Umbilical cord (tissue), 2 donors: ENCODE data around the gene BACE2. TPM values are rescaled to one million over a fixed set of nuclear protein-coding genes. Genes with fewer than 3 reads are reported as not detected.

Experiments used
- DNase-seq: peaks from one replicate; pipeline ENCODE4 v3.0.0-alpha.2; 2015; ENCODE audit warnings: low spot score
- total RNA-seq: library from RNA; depleted of rRNA; stranded (reverse); fragments of >200 nt; gene quantifications from one replicate; pipeline ENCODE4 v1.2.3, GENCODE V29; 2014; ENCODE audit warnings: low replicate concordance; ENCODE audit not compliant: insufficient read depth

BACE2 gene
- total RNA-seq, 1 donor from 2014 or later, result 37.3 TPM

- no peak for DNase-seq
Observed at GRCh38 chr21:41148798-41149197, 19.2 kb upstream of the BACE2 start.

- DNase-seq, result no peak
Observed at GRCh38 chr21:41149199-41149598, 18.8 kb upstream of the BACE2 start.

DNA sequence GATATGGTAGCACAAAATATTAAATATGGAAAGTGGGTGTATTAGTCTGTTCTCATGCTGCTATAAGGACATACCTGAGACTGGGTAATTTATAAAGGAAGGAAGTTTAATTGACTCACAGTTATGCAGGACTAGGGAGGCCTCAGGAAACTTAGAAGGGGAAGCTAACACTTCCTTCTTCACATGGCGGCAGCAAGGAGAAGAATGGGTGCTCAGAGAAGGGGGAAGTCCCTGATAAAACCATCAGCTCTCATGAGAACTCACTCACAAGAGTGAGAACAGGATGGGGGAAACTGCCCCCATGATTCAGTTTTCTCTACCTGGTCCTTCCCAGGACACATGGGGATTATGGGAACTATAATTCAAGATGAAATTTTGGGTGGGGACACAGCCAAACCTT is 15.8 kb upstream of the BACE2 start:
- DNase-seq, result no peak

GRCh38 chr21:41153443-41153842 is 14.5 kb upstream of the BACE2 start:
- DNase-seq, result no peak

- DNase-seq, result no peak
Observed at GRCh38 chr21:41156142-41156541, 11.8 kb upstream of the BACE2 start.

DNA sequence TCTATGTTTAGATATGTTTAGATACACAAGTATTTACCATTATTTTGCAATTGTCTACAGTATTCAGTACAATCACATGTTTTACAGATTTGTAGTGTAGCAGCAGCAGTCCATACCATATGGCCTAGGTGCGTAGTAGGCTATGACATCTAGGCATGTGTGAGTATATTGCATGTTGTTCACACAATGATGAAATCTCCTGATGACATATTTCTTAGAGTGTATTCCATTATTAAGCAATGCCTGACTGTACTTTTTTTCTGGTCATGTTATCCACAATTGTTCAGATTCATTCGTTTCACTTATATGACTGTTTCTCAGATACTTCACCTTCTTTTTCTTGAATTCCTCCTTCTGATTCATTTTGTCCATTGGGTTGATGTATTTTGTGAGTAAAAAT is 9.9 kb upstream of the BACE2 start:
- DNase-seq, result no peak

- DNase-seq, result no peak
Observed at GRCh38 chr21:41160036-41160435, 7.9 kb upstream of the BACE2 start.

DNA sequence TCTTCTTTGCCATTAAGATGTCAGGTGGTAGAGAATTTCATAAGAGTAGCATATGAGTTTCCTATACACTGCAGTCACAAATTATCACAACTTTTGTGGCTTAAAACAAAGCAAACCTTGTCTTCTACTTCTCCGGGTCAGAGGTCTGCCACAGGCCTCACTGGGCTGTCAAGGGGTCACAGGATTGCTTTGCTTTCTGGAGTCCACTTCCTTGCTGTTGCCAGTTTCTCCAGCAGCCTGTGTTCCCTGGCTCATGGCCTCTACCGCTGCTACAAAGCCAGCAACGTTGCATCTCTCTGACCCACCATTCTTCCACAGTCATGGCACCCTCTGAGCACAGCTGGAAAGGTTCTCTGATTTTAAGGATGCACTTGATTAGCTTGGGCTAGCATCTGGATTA is 6.5 kb upstream of the BACE2 start:
- no peak for DNase-seq

DNA sequence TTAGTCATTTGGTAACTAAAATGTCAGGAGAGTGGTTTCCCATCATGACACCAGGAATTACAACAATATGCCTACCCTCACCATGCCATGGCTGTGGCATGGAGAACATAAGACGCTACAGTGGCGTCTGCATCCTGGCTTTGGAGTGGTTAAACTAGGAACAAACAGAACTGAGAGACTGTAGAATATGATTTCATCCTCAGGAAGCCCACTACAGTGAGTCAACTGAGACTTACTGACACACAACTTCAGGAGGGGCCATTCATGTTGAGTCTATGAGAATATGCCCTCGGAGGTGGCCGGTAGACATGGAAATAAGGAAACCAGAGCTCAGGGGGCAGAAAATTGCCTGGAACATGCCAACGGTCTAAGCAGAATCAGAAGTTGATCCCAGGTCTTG is 5.9 kb upstream of the BACE2 start:
- DNase-seq, result no peak

- no peak for DNase-seq
Observed at GRCh38 chr21:41163091-41163490, 4.9 kb upstream of the BACE2 start.

DNA sequence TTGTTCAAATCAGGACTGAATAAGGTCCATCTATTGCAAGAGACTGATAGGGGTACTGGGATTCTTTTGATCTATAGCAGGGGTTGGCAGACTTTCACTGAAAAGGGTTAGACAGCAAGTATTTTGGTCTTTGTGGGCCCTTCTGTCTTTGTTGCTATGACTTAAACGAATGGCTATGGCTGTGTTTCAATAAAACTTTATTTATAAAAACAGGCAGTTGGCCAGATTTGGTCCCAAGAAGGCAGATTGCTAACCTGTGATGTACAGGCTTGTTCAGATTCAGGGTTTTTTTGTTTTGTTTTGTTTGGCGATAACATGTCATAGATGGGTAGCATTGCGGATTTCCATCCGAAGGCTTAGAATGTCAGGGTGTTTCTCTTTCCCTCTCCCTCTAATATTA is 3.9 kb upstream of the BACE2 start:
- DNase-seq, result no peak

DNA sequence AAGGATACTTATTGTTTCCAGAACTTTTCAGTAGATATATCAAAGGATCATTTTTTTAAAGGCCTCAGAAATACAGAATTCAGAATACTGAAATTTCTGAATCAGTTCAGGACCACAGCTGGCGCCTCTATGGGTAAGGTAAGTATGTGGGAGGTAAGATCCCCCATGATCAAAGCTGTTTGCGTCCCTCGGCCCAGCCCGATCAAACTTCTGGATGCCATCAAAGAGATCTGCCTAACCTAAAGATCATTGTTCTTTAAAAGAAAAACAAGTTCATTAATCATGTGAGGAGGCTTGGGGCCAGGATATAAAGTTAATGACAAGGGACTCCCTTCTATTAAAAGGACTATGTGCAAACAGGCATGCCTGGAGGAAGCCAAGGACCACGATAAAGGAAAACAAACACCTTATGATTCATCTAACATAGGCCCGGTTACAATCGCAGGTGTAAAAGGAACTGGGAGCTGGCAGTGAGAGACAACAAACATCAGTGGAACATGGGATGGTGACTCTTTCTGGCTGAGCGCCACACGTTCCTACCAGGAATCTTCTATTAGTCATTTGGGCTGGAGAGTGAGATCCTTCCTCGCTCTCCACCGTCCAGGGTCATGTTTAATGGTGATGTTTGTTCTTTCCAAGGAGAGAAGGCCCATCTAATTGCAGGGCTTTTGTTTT is 2.8 kb upstream of the BACE2 start:
- no peak for DNase-seq

DNA sequence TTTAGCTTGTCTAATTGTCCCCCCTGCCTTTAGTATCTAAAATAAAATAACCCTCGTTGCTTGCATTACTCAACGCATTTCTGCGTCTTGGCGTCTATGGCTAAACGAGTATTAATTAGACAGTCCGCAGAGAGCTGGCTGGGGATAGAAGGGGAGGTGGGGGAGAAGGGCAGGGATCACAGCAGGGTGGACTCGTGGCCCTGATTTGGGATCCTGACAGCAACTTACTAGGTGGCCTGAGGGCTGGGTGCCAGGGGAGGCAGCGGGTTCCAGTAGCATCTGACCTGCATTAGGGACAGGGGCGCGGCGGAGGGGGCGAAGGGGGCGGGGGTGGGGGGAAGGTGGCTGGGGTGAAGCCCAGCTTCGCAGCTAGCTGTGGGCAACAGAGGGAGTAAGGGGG is 1.1 kb upstream of the BACE2 start:
- no peak for DNase-seq

DNA sequence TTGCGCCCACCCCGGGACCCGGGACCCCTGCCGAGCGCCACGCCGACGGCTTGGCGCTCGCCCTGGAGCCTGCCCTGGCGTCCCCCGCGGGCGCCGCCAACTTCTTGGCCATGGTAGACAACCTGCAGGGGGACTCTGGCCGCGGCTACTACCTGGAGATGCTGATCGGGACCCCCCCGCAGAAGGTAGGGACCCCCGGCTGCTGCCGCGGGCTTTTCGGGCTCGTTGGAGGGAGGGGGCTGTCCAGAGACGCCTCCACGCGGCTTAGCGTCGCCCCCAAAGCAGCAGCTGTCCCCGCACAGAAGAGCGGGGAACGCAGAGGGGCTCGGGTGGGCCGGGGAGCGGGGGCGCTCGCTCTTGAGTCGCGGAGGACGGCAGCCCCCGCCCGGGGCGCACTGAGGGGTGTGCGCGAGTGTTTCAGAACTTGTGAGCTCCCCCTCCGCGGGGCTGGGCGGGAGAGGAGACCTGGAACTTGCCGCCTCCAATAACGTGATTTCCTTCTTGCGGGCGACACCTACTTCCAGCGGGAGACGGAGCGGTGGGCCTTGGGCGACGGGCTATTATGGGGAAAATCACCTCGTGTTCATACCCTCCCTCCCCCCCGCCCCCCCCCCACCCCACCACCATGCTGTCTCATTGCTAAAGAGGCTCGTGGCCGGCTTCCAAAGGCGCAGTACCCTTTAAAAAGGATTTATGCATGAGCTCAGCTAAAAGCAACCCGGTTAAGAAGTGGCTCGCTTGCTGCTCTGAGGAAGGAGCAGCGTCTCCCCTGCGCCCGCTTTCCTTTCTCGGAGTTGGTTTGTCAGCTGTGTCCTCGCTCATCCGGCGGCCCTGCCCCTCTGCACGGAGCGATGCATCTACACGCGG is 664 bp downstream of the BACE2 start:
- DNase-seq, result peak; percentile 73

DNA sequence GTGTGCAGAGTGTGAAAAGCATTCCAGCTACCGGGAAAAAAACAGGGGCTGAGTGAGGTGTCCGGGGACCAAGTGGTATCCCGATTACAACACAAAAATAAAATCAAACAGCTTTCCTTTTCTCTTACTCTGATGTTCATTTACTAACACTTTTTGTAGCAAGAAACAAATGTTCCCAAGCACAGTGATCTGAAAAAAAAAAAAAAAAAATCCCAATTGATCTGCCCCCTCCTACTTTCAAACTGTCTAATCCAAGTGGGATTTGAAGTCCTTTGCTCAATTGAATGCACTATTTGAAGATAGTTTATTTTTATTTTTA is 1.3 kb downstream of the BACE2 start:
- DNase-seq, result no peak

DNA sequence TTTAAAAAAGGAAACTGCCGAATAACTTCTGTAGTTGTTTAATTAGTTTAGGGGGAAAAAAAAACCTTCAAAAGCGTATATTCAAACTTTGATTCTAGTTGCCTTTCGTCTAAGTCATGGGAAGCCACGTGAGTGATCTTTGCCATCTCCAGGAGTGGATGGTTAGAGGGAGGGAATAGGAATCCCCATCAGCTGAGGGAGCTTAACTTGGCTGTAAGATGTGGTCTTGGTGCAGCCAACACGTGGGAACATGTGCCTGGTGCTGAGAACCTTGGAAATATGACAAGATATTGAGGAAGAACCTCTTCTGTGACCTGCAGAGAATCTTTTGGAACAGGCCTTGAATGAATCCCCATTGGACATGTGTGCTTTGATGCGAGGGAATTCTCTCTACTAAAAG is 1.7 kb downstream of the BACE2 start:
- peak; percentile 17 for DNase-seq

GRCh38 chr21:41170442-41170841 is 2.5 kb downstream of the BACE2 start:
- no peak for DNase-seq

- DNase-seq, result no peak
Observed at GRCh38 chr21:41170859-41171609, 3.1 kb downstream of the BACE2 start.

GRCh38 chr21:41175080-41175479 is 7.1 kb downstream of the BACE2 start:
- no peak for DNase-seq

DNA sequence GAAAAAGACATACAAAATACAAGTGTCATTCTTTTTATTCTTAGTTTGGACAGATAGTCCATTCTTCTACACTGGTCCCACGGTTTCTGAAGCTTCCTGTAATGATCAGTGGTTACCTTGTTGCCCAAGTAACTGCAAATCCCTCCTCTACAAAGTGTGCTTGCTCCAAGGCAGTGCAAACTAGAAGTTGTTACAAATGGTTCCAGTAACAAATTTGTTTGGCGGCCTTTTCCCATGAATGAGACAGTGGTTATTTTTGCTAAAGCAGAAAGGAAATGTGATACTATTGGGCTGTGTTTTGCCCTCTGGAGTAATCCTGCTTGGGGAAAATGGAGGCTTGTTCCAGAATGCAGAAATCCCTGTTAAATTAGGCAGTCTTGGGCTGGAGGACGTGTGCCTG is 8.9 kb downstream of the BACE2 start:
- no peak for DNase-seq

DNA sequence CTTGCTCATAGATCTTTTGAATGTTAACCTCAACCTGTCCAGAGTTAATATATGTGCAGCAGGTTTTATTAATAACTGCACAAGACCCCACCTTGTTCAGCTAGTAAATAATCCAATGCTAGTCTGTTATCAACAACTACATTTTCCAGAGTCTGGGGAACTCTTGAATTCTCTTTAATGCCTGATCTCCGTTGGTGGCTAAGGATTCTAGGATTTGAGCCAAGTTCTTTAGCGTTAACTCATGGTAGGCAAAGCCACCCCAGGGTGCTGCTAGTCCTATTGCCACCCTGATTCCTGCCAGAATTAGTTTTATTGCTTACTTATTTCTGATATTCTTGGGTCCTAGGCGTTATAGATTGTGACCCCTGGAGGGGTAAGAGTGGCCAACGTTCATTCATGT is 12.8 kb downstream of the BACE2 start:
- DNase-seq, result no peak

- no peak for DNase-seq
Observed at GRCh38 chr21:41182547-41182946, 14.6 kb downstream of the BACE2 start.

GRCh38 chr21:41183575-41183974 is 15.6 kb downstream of the BACE2 start:
- DNase-seq, result no peak
